ENCODE measurements around the gene PADI3. TPM values are rescaled to one million over a fixed set of nuclear protein-coding genes. Genes with fewer than 3 reads are reported as not detected.

The PADI3 gene
- total RNA-seq, 1 experiment from 2014 or later, result 3.6 TPM

Other genes with a start within 250 kb of the PADI3 start
- 15.2 and 17.1 TPM in 2 replicates for gene ATP13A2, start 237.2 kb upstream of the PADI3 start, total RNA-seq (2014; rRNA removed; shearing (Covaris generic))
- 219 and 257 TPM in 2 replicates for gene SDHB, start 195.1 kb upstream of the PADI3 start, total RNA-seq (2014; rRNA removed; shearing (Covaris generic))
- gene PADI2, start 129.6 kb upstream of the PADI3 start, total RNA-seq (2014; rRNA removed; shearing (Covaris generic)), result not detected in 2 replicates
- 0.34 and 1.5 TPM in 2 replicates for gene PADI1, start 44.0 kb upstream of the PADI3 start, total RNA-seq (2014; rRNA removed; shearing (Covaris generic))
- gene PADI4, start 59.1 kb downstream of the PADI3 start, total RNA-seq (2014; rRNA removed; shearing (Covaris generic)), result not detected in 2 replicates
- gene PADI6, start 123.1 kb downstream of the PADI3 start, total RNA-seq (2014; rRNA removed; shearing (Covaris generic)), result not detected in 2 replicates
- gene RCC2, start 190.6 kb downstream of the PADI3 start, total RNA-seq (2014; rRNA removed; shearing (Covaris generic)), result 98.5 and 106 TPM in 2 replicates

All from SJSA1 (cell line).